GM23338 (cell line): Measurements from ENCODE around the gene SIX5. TPM values are rescaled to one million over a fixed set of nuclear protein-coding genes. Genes with fewer than 3 reads are reported as not detected.

ENCODE experiments used
- ATAC-seq: fragments of 200-7000 bp; cut with Tn5 transposase; 3 replicates; pipeline ENCODE4 v1.9.1; 2020
- DNase-seq: peaks from one replicate; pipeline ENCODE4 v3.0.0-alpha.2; 2015; ENCODE audit warnings: low spot score
- H2AFZ ChIP-seq: fragments of 200-600 bp; sonication (generic); 2 replicates; pipeline ENCODE4 v1.8.0; 2016; ENCODE audit warnings: antibody characterized with exemption, mild to moderate bottlenecking, moderate library complexity
- H3F3A ChIP-seq: fragments of 200-600 bp; sonication (generic); replicated peaks from 2 replicates; pipeline ENCODE4 v1.8.0; 2017; ENCODE audit warnings: antibody characterized with exemption, mixed run types, low read depth
- H3K27ac ChIP-seq: fragments of 200-600 bp; sonication (generic); 2 replicates; pipeline ENCODE4 v1.6.1; 2016; ENCODE audit warnings: low read depth
- H3K27me3 ChIP-seq: fragments of 200-600 bp; sonication (generic); 2 replicates; pipeline ENCODE4 v1.8.0; 2016; ENCODE audit warnings: mild to moderate bottlenecking, mixed run types, moderate library complexity; ENCODE audit not compliant: insufficient read depth
- H3K36me3 ChIP-seq: fragments of 200-600 bp; sonication (generic); 2 replicates; pipeline ENCODE4 v1.8.0; 2016; ENCODE audit warnings: mild to moderate bottlenecking; ENCODE audit not compliant: insufficient read depth
- H3K4me1 ChIP-seq: fragments of 200-600 bp; sonication (generic); 2 replicates; pipeline ENCODE4 v1.8.0; 2016; ENCODE audit warnings: mild to moderate bottlenecking, moderate library complexity; ENCODE audit not compliant: insufficient read depth
- H3K4me2 ChIP-seq: fragments of 200-600 bp; sonication (generic); 2 replicates; pipeline ENCODE4 v1.7.1; 2017; ENCODE audit warnings: mixed run types
- H3K4me3 ChIP-seq: fragments of 200-600 bp; sonication (generic); 2 replicates; pipeline ENCODE4 v1.6.1; 2016; ENCODE audit warnings: mixed run types
- H3K79me2 ChIP-seq: fragments of 200-600 bp; sonication (generic); replicated peaks from 2 replicates; pipeline ENCODE4 v1.8.0; 2017; ENCODE audit warnings: mild to moderate bottlenecking; ENCODE audit not compliant: insufficient read depth
- H3K9me2 ChIP-seq: fragments of 200-600 bp; sonication (generic); 2 replicates; pipeline ENCODE4 v1.8.0; 2017; ENCODE audit not compliant: insufficient read depth
- H4K20me1 ChIP-seq: fragments of 200-600 bp; sonication (generic); replicated peaks from 2 replicates; pipeline ENCODE4 v1.8.0; 2017; ENCODE audit warnings: mild to moderate bottlenecking; ENCODE audit not compliant: insufficient read depth
- H3K27ac Mint-ChIP-seq: 2 replicates; pipeline ENCODE4 v1.8.0; 2020; ENCODE audit warnings: inconsistent platforms, mild to moderate bottlenecking, moderate library complexity, mixed read lengths
- H3K27me3 Mint-ChIP-seq: 3 replicates; pipeline ENCODE4 v1.8.0; 2022; ENCODE audit warnings: low read depth, mild to moderate bottlenecking, moderate library complexity, mixed read lengths, inconsistent platforms; ENCODE audit not compliant: insufficient read depth, poor library complexity
- H3K36me3 Mint-ChIP-seq: 3 replicates; pipeline ENCODE4 v1.8.0; 2021; ENCODE audit warnings: low read depth, mild to moderate bottlenecking, inconsistent platforms, moderate library complexity, mixed read lengths
- H3K4me1 Mint-ChIP-seq: 3 replicates; pipeline ENCODE4 v1.8.0; 2020; ENCODE audit warnings: mild to moderate bottlenecking, inconsistent platforms, mixed read lengths
- H3K4me3 Mint-ChIP-seq: 3 replicates; pipeline ENCODE4 v1.8.0; 2021; ENCODE audit warnings: moderate library complexity, mild to moderate bottlenecking, inconsistent platforms, mixed read lengths
- H3K9me3 Mint-ChIP-seq: 3 replicates; pipeline ENCODE4 v1.8.0; 2020; ENCODE audit warnings: moderate library complexity, mild to moderate bottlenecking, inconsistent platforms, mixed read lengths
- CTCF ChIP-seq, 2 experiments: fragments of 200-600 bp in 1 of 2; sonication (generic) in 1 of 2; conservative IDR thresholded peaks; 2 replicates each; pipeline versions ENCODE4 v1.5.1 to v1.6.1; 2016 to 2017; ENCODE audit warnings: antibody characterized with exemption in 2 of 2, low read depth in 2 of 2, mild to moderate bottlenecking in 2 of 2, moderate library complexity in 1 of 2
- ETS1 ChIP-seq: IDR thresholded peaks from 2 replicates; pipeline ENCODE4 v1.6.1; 2016; ENCODE audit warnings: antibody characterized with exemption
- EZH2 ChIP-seq: fragments of 200-600 bp; sonication (generic); IDR thresholded peaks from one replicate; pipeline ENCODE4 v1.8.0; 2017; ENCODE audit warnings: antibody characterized with exemption, mild to moderate bottlenecking, low read depth; ENCODE audit not compliant: unreplicated experiment
- NANOG ChIP-seq: IDR thresholded peaks from 2 replicates; pipeline ENCODE4 v1.6.1; 2016; ENCODE audit warnings: antibody characterized with exemption, borderline replicate concordance
- ZNF331 ChIP-seq: fragments of 250-450 bp; sonication (Bioruptor Pico); IDR thresholded peaks from 2 replicates; pipeline ENCODE4 v1.5.0; 2020; ENCODE audit warnings: low read depth, mild to moderate bottlenecking, moderate library complexity
- polyA plus RNA-seq: library from polyadenylated mRNA; unstranded; fragments of >200 nt; fragmentation: Nextera tagmentation; extraction: Ambion mirVana; gene quantifications from 2 replicates; pipeline ENCODE4 v1.2.1, GENCODE V29; 2016
- total RNA-seq: library from RNA; depleted of rRNA; stranded (reverse); fragments of >200 nt; shearing (Covaris generic); gene quantifications from 2 replicates; pipeline ENCODE4 v1.2.3, GENCODE V29; 2014

Gene SIX5
- total and polyA plus RNA-seq, 2 experiments from 2014 or later, result 10.1 to 22.6 TPM

- Histone ChIP-seq H4K20me1 (no peaks in the 10 kb centered on the region), H3K4me1 (peaks cover 31% of the 10 kb centered on the region), H3K4me2 (peak overlapping the region; percentile 79), H3K27ac (peak overlapping the region; percentile 78), H3K36me3 (no peaks in the 10 kb centered on the region), H3K9me2 (no peaks in the 10 kb centered on the region), H2AFZ (no peak overlapping the region), H3K27me3 (no peaks in the 10 kb centered on the region), H3K4me3 (peak overlapping the region; percentile 44; the same call in 1 of the 2 replicates), H3K79me2 (no peaks in the 10 kb centered on the region), H3F3A (0 out of 2 replicates have a peak, but pooled peaks cover 6% of the 10 kb centered on the region)
- peak; percentile 3; the same call in 2 of the 3 replicates for ATAC-seq
- Mint-ChIP-seq H3K27me3 (peaks cover 18% of the 10 kb centered on the region), H3K9me3 (no peaks in the 10 kb centered on the region), H3K27ac (peak overlapping the region; percentile 88), H3K4me3 (peak overlapping the region; percentile 58), H3K36me3 (no peaks in the 10 kb centered on the region), H3K4me1 (peaks cover 21% of the 10 kb centered on the region)
- peak; percentile 50 for DNase-seq
- TF ChIP-seq CTCF (conservative IDR thresholded peaks at IDR 0.05; ENCODE audit: low read depth in 2 of 2) (peak in 1 of 2 experiments; percentile 12; a peak in 1 of 4 replicates), ETS1 (no peak)
These were observed 4.6 kb downstream of the SIX5 start for GRCh38 chr19:45764475-45764874.

- Mint-ChIP-seq H3K27ac (no peak overlapping the region), H3K9me3 (no peaks in the 10 kb centered on the region), H3K4me1 (peaks cover 21% of the 10 kb centered on the region), H3K36me3 (no peaks in the 10 kb centered on the region), H3K4me3 (no peak overlapping the region), H3K27me3 (peaks cover 12% of the 10 kb centered on the region)
- H3K4me2 ChIP-seq, result peak overlapping the region; percentile 79
- ATAC-seq (peak; percentile 2), DNase-seq (peak; percentile 41)
- H3K27me3 ChIP-seq, result no peaks in the 10 kb centered on the region
- TF ChIP-seq ZNF331 (CRISPR knock-in tag) (no peak), EZH2 (no peak), NANOG (no peak), ETS1 (no peak)
- peaks cover 31% of the 10 kb centered on the region for H3K4me1 ChIP-seq
- H4K20me1 ChIP-seq, result no peaks in the 10 kb centered on the region
- no peaks in the 10 kb centered on the region for H3K9me2 ChIP-seq
- H3K27ac ChIP-seq, result no peak overlapping the region
- no peaks in the 10 kb centered on the region for H3K36me3 ChIP-seq
- no peaks in the 10 kb centered on the region for H3K79me2 ChIP-seq
- H2AFZ ChIP-seq, result peak overlapping the region; percentile 74; the same call in 1 of the 2 replicates
- H3F3A ChIP-seq, result 0 out of 2 replicates have a peak, but pooled peaks cover 6% of the 10 kb centered on the region
- H3K4me3 ChIP-seq, result peak overlapping the region; percentile 44; the same call in 1 of the 2 replicates
These were observed 5.3 kb downstream of the SIX5 start for GRCh38 chr19:45763691-45764294.
